ENCODE data around the gene ZNF280D.

The ZNF280D gene

GRCh38 chr15:56675930-56676329 lies 57.4 kb downstream of the ZNF280D start:
- Histone ChIP-seq H3K9ac (ENCODE audit: low read depth, low read length) (no peak overlapping the region), H3K4me1 (ENCODE audit: insufficient read depth, low read length) (peaks cover 44% of the 10 kb centered on the region), H3K4me2 (ENCODE audit: insufficient read depth, low read length) (no peak overlapping the region), H3K36me3 (ENCODE audit: insufficient read depth, low read length) (peaks cover 28% of the 10 kb centered on the region), H2AFZ (ENCODE audit: low read depth, low read length) (no peak overlapping the region), H3K27ac (ENCODE audit: low read length) (no peak overlapping the region; the same call in 1 of the 2 replicates), H4K20me1 (ENCODE audit: insufficient read depth, low read length) (no peaks in the 10 kb centered on the region), H3K27me3 (ENCODE audit: insufficient read depth, low read length, poor library complexity) (no peaks in the 10 kb centered on the region), H3K4me3 (ENCODE audit: low read depth in 1 of 2, low read length in 2 of 2) (no peak overlapping the region), H3K79me2 (ENCODE audit: insufficient read depth, low read length) (0 out of 2 replicates have a peak, but pooled peaks cover 5% of the 10 kb centered on the region), H3K9me3 (ENCODE audit: insufficient read depth, low read length, severe bottlenecking) (no peaks in the 10 kb centered on the region)
- TF ChIP-seq, protein P1, sequence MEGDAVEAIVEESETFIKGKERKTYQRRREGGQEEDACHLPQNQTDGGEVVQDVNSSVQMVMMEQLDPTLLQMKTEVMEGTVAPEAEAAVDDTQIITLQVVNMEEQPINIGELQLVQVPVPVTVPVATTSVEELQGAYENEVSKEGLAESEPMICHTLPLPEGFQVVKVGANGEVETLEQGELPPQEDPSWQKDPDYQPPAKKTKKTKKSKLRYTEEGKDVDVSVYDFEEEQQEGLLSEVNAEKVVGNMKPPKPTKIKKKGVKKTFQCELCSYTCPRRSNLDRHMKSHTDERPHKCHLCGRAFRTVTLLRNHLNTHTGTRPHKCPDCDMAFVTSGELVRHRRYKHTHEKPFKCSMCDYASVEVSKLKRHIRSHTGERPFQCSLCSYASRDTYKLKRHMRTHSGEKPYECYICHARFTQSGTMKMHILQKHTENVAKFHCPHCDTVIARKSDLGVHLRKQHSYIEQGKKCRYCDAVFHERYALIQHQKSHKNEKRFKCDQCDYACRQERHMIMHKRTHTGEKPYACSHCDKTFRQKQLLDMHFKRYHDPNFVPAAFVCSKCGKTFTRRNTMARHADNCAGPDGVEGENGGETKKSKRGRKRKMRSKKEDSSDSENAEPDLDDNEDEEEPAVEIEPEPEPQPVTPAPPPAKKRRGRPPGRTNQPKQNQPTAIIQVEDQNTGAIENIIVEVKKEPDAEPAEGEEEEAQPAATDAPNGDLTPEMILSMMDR (IDR thresholded peaks at IDR 0.05; ENCODE audit: borderline replicate concordance, extremely low read depth, low read length, poor library complexity, severe bottlenecking) = no peak
- TF ChIP-seq EZH2 (IDR thresholded peaks at IDR 0.05; ENCODE audit: borderline replicate concordance, low read depth, low read length, severe bottlenecking) = no peak
- DNase-seq (no peak), ATAC-seq (ENCODE audit: insufficient read depth, low read depth) (no peak)

GRCh38 chr15:56674857-56675256 lies 58.5 kb downstream of the ZNF280D start:
- Histone ChIP-seq H4K20me1 (ENCODE audit: insufficient read depth, low read length) (no peaks in the 10 kb centered on the region), H3K4me2 (ENCODE audit: insufficient read depth, low read length) (no peak overlapping the region), H3K9me3 (ENCODE audit: insufficient read depth, low read length, severe bottlenecking) (no peaks in the 10 kb centered on the region), H3K4me3 (ENCODE audit: low read depth in 1 of 2, low read length in 2 of 2) (no peak overlapping the region), H3K9ac (ENCODE audit: low read depth, low read length) (no peak overlapping the region), H2AFZ (ENCODE audit: low read depth, low read length) (no peak overlapping the region), H3K4me1 (ENCODE audit: insufficient read depth, low read length) (peaks cover 34% of the 10 kb centered on the region), H3K27ac (ENCODE audit: low read length) (no peak overlapping the region), H3K79me2 (ENCODE audit: insufficient read depth, low read length) (no peaks in the 10 kb centered on the region), H3K27me3 (ENCODE audit: insufficient read depth, low read length, poor library complexity) (no peaks in the 10 kb centered on the region), H3K36me3 (ENCODE audit: insufficient read depth, low read length) (peaks cover 28% of the 10 kb centered on the region)
- no peak for TF ChIP-seq EZH2 (IDR thresholded peaks at IDR 0.05; ENCODE audit: borderline replicate concordance, low read depth, low read length, severe bottlenecking)
- TF ChIP-seq, protein P1 (IDR thresholded peaks at IDR 0.05; ENCODE audit: borderline replicate concordance, extremely low read depth, low read length, poor library complexity, severe bottlenecking) = no peak
- ATAC-seq (ENCODE audit: insufficient read depth, low read depth) (no peak), DNase-seq (no peak)

GRCh38 chr15:56672721-56673120 lies 60.6 kb downstream of the ZNF280D start:
- DNase-seq = no peak
- no peaks in the 10 kb centered on the region for H3K79me2 ChIP-seq (ENCODE audit: insufficient read depth, low read length)
- peak overlapping the region; percentile 54; the same call in 1 of the 2 replicates for H3K27ac ChIP-seq (ENCODE audit: low read length)
- H3K4me1 ChIP-seq (ENCODE audit: insufficient read depth, low read length) = peaks cover 12% of the 10 kb centered on the region
- no peak for ATAC-seq (ENCODE audit: insufficient read depth, low read depth)
- H3K4me2 ChIP-seq (ENCODE audit: insufficient read depth, low read length) = no peak overlapping the region
- H2AFZ ChIP-seq (ENCODE audit: low read depth, low read length) = no peak overlapping the region
- no peaks in the 10 kb centered on the region for H3K9me3 ChIP-seq (ENCODE audit: insufficient read depth, low read length, severe bottlenecking)
- H3K9ac ChIP-seq (ENCODE audit: low read depth, low read length) = no peak overlapping the region
- no peaks in the 10 kb centered on the region for H4K20me1 ChIP-seq (ENCODE audit: insufficient read depth, low read length)
- H3K4me3 ChIP-seq (ENCODE audit: low read depth in 1 of 2, low read length in 2 of 2) = no peak overlapping the region
- H3K36me3 ChIP-seq (ENCODE audit: insufficient read depth, low read length) = peaks cover 33% of the 10 kb centered on the region
- TF ChIP-seq, protein P1 (IDR thresholded peaks at IDR 0.05; ENCODE audit: borderline replicate concordance, extremely low read depth, low read length, poor library complexity, severe bottlenecking) = no peak
- no peak for TF ChIP-seq EZH2 (IDR thresholded peaks at IDR 0.05; ENCODE audit: borderline replicate concordance, low read depth, low read length, severe bottlenecking)
- H3K27me3 ChIP-seq (ENCODE audit: insufficient read depth, low read length, poor library complexity) = no peaks in the 10 kb centered on the region

GRCh38 chr15:56667517-56667916 lies 65.8 kb downstream of the ZNF280D start:
- Histone ChIP-seq H2AFZ (ENCODE audit: low read depth, low read length) (no peak overlapping the region), H3K4me1 (ENCODE audit: insufficient read depth, low read length) (no peaks in the 10 kb centered on the region), H3K9ac (ENCODE audit: low read depth, low read length) (no peak overlapping the region), H3K36me3 (ENCODE audit: insufficient read depth, low read length) (peaks cover 49% of the 10 kb centered on the region), H3K9me3 (ENCODE audit: insufficient read depth, low read length, severe bottlenecking) (no peaks in the 10 kb centered on the region), H3K27ac (ENCODE audit: low read length) (no peak overlapping the region), H3K27me3 (ENCODE audit: insufficient read depth, low read length, poor library complexity) (no peaks in the 10 kb centered on the region), H3K79me2 (ENCODE audit: insufficient read depth, low read length) (no peaks in the 10 kb centered on the region), H4K20me1 (ENCODE audit: insufficient read depth, low read length) (no peaks in the 10 kb centered on the region), H3K4me3 (ENCODE audit: low read depth in 1 of 2, low read length in 2 of 2) (no peak overlapping the region), H3K4me2 (ENCODE audit: insufficient read depth, low read length) (no peak overlapping the region)
- DNase-seq (no peak), ATAC-seq (ENCODE audit: insufficient read depth, low read depth) (no peak)
- no peak for TF ChIP-seq EZH2 (IDR thresholded peaks at IDR 0.05; ENCODE audit: borderline replicate concordance, low read depth, low read length, severe bottlenecking)
- TF ChIP-seq, protein P1 (IDR thresholded peaks at IDR 0.05; ENCODE audit: borderline replicate concordance, extremely low read depth, low read length, poor library complexity, severe bottlenecking) = no peak

All from DND-41 (cell line).